NCI-H1048 (cell line): ENCODE data around the gene VAV2.
"Not testable (repeated sequence)": the region's sequence is repeated elsewhere in the genome, so short reads cannot be mapped to it uniquely, and the experiment has no call there.

Experiments used
- DNase-seq: peaks from one replicate; lab custom pipeline; 2025; lab: John Stamatoyannopoulos, UW

Gene VAV2

GRCh38 chr9:133969681-133970580 is 22.2 kb downstream of the VAV2 start:
- no peak for DNase-seq

DNA sequence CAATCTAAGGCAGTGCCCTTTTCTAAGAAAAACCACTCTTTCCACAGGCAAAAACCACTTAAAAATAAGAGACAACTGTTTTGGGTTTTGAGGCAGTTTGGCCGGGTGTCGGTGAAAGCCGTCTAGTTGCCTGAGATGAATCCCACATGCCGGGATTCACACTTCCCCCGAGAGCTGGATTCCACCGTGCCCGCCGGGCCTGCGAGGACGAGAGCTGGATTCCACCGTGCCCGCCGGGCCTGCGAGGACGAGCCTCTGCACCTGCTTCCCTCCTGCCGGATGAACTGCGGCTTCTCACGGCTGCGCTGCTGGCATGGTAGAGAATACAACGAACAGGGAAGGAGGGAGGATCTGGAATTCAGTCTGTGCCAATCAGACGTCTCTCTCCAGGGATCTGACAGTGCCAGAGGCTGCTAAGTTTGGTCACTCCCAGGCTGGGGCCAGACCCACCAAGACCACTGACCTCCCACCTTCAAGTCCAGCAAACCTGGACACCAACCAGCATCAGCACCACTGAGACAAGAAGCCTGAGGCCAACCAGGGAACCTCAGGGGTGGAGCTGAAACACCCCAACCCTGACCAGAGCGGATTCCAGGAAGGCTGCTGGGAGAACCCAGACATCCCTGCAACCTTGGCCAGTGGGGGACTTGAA is 23.0 kb downstream of the VAV2 start:
- no peak for DNase-seq

DNA sequence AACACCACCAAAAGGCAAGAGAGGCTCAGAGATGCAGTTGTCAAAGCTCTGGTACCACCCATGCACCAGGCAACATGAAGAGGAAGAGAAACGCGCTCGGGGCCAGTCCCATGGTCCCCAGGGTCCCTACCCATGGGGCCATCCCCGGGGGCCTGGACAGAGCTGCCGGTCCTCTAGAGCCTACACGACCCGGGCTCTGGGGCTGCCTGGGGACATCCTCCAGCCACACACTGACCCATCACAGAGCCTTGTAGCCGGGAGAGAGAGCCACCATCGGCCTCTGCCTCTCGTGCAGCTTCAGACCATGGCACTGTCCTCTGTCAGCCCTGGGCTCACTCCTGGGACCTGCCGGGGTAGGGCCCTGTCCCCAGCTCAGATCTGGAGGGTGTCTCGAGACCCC is 23.7 kb downstream of the VAV2 start:
- DNase-seq, result no peak

DNA sequence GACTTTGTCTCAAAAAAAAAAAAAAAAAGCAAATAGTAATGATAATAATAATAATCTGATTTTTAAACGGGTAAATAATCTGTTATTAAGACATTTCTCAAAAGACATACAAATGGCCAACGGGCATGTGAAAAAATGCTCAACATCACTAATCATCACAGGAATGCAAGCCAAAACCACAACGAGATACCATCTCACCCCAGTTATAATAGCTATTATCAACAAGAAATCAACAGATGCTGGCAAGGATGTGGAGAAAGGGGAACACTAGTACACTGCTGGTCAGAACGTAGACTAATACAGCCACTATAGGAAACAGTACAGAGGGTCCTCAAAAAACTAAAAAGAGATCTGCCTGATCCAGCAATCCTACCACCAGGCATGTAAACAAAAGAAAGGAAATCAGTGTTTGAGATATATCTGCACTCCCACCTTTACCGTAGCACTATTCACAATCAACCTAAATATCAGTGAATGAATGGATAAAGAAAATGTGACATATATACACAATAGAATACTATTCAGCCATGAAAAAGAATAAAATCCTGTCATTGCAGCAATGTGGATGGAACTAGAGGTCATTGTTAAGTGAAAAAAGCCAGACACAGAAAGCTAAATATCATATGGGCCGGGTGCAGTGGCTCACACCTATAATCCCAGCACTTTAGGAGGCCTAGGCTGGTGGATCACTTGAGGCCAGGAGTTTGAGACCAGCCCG is 24.9 kb downstream of the VAV2 start:
- DNase-seq, result no peak

GRCh38 chr9:133964463-133964862 is 27.7 kb downstream of the VAV2 start:
- DNase-seq, result no peak

DNA sequence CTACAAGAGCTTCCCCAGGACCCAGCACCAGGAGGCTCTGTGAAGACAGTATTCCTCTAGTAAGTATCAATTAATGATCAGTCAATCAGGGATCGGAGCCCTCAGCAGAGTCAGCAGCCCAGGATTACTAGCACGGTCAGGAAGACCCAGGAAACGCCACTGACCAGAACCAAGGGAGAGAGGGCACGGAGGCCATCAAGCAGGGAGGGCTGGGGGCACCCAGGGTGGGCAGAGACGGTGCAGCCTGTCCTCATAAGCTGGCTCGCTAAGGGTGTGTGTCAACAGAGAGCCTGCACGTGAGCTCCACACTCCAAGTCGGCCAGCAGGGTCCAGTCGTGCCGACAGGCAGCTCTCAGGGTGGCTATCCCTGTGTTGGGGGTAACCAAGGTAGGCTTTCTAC is 29.0 kb downstream of the VAV2 start:
- DNase-seq, result no peak

DNA sequence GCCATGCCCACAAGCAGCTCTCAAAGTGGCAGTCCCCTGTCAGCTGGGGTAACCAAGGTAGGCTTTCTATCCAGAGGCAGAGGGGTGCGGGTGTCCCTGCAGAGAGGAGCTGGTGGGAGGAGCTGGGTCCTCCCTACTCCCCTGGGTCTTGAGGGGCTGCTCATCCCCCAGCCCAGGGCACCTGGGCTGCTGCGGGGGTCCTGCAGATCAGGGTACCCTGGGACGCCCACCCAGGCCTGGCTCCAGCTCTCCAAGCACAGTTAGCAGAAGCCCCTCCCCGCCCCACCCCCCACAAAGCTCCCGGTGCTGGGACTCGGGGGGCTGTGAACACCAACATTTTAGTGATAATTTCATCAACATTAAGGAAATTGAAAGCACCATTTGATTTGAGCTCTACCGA is 29.8 kb downstream of the VAV2 start:
- no peak for DNase-seq

- DNase-seq, result no peak
Measured at GRCh38 chr9:133961226-133962165, 30.6 kb downstream of the VAV2 start.

DNA sequence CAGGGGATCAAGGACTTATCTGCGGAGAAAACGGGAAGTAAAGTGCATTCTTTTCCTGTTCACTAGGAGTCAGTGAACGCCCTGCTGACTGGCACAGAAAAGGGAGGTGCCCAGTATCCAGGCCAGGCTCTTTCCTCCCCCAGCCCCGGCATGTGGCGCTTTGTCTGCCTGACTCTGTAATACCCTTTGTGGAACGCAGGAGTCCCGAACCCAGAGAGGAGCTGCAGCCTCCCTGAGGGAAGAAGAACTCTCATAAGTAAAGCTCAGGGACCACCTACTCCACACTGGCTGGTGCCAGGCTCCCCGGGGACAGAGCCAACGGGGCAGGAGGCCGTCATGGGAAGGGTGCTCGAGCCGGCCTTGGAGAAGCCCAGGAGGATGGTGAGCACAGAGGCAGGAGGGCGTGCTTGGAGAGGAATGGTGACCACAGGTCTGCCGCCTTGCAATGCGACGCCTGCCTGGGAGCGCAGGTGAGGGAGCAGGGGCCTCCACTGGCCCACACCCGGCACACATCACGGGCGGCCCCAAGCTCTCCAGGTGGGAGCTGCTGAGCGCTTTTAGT is 31.5 kb downstream of the VAV2 start:
- DNase-seq, result no peak

- no peak for DNase-seq
Measured at GRCh38 chr9:133959966-133960567, 32.1 kb downstream of the VAV2 start.

DNA sequence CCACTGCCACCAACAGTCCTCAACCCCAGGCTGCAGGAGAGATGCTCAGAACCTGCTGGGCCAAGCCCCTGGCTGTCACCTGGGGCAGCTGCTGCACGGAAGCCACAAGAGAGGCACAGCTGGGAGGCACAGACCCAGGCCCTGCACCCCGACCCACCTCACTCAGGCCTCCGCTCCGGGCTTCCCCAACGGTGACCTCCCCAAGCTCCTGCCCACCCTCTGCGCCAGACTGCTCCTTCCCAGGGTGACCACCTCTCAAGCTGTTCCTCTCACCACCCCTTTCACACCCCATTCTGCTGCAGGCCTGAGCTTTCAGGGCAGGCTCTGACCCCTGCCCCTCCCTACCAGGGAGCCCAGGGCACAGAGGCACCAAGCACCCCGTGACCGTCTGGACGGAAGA is 33.0 kb downstream of the VAV2 start:
- no peak for DNase-seq

- no peak for DNase-seq
Measured at GRCh38 chr9:133958756-133959155, 33.4 kb downstream of the VAV2 start.

DNA sequence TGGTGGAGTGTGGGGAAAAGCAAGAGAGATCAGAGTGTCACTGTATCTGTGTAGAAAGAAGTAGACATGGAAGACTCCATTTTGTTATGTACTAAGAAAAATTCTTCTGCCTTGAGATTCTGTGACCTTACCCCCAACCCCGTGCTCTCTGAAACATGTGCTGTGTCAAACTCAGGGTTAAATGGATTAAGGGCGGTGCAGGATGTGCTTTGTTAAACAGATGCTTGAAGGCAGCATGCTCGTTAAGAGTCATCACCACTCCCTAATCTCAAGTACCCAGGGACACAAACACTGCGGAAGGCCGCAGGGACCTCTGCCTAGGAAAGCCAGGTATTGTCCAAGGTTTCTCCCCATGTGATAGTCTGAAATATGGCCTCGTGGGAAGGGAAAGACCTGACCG is 34.4 kb downstream of the VAV2 start:
- not testable (repeated sequence) for DNase-seq

- DNase-seq, result no peak
Measured at GRCh38 chr9:133957328-133957727, 34.8 kb downstream of the VAV2 start.

DNA sequence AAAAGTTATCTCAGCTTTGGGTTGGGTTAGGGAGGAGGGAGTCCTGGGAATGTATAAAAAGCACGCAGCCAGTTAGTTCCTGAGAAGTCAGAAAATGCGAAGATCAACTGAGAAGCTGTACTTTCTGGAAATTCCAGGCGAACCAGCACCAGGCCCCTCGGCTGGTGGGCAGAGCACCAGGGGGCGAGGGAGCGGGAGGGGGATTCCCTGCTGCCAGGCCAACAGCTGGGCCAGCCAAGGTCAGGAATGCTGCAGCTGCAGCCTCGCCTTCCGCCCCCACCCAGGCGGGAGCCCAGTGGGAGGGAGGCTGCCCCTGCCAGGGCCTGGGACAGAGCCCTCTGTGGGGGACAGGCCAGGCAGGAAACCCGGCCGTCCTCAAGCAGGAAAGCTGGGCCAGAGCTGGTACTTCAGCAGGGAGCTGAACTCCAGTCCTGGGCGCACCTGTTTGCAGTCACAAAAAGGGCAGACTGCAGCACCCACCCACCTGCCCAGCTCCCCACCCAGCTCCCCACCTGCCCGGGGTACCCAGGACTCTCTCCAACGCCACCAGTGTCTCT is 35.5 kb downstream of the VAV2 start:
- DNase-seq, result no peak

- DNase-seq, result no peak
Measured at GRCh38 chr9:133955821-133956411, 36.2 kb downstream of the VAV2 start.

DNA sequence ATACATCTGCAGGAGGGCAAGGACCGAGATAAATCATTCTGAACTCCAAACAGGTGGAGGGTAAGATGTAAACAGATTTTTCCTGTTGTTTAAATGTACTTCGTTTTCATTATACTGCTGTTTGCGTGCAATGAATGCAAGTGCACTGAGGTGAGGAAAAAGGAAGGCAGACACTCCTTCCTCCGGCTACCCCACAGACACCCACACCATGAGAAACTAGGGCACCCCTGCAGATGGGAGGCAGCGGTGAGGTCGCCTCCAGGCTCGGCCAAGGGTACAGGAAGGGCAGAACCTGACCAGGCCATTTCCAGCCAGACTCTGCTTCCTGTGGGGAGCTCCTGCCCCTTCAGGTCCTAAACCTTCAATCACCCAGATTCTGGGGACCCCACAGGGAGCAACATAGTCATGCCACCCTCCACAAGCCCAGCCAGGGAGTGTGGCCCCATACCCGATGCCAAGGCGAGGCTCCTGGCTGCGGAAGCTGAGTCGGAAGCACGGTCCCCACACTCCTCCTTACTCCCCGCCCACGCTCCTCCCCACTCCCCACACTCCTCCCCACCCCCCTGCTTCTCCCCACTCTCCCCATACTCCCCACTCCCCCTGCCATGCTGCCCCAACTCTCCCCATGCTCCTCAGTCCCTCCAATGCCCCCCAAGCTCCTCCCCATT is 37.1 kb downstream of the VAV2 start:
- no peak for DNase-seq

DNA sequence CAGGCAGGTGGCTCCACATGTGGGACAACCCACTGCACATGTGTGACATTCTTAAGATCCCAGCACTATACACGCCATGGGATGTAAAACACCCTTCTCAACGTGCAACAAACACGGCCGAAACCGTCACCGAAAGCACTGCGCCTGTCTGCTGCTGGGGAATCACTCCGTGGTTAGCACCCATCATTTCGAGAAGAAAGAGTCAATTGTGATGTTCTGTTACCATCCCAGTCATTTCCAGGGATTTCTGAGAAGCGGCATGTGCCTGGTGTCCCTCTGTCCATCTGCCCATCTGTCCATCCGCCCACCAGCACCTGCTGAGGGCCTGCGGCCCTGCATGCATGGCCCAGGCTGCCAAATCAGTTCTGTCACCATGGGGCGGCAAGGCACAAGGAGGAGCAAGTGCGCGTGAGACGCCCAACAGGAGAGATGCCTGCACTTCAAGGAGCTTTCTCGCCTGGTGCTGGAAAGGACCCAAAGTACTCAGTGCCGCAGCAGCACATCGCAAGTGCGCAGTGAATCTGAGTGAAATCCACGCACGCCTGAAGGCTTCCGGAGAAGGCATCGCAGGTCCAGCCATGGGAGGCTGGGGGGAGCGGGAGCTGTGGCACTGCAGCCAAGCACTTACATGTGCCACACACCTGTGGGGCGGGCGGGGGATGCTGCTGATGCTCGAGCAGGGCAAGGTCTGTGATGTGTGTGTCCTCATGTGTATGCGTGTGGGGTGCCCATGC is 38.0 kb downstream of the VAV2 start:
- DNase-seq, result no peak

DNA sequence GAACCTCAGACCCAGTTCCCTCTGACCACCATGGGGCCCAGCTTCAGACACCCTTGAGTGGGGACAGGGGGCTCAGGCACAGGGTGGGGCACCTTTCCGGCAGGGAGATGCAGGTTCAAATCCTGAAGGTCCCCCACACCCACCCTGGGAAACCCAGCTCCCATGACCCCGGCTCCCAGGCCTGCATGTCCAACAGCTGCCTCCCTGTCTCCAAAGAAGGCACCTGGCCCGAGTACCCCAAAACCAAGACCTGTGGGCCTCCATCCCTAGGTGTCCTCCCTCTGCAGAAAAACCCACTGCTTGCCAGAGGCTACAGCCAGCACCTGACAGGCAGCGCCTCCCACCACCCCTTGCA is 38.5 kb downstream of the VAV2 start:
- no peak for DNase-seq
